NCI-H82 (cell line): ENCODE results near the gene AOPEP.
A peak's percentile ranks its signal among the peaks of the same experiment; 100 is the strongest.
"Not testable (repeated sequence)": the region's sequence is repeated elsewhere in the genome, so short reads cannot be mapped to it uniquely, and the experiment has no call there.

Source experiments
- DNase-seq: peaks from one replicate; lab custom pipeline; 2025; lab: John Stamatoyannopoulos, UW

The AOPEP gene

DNA sequence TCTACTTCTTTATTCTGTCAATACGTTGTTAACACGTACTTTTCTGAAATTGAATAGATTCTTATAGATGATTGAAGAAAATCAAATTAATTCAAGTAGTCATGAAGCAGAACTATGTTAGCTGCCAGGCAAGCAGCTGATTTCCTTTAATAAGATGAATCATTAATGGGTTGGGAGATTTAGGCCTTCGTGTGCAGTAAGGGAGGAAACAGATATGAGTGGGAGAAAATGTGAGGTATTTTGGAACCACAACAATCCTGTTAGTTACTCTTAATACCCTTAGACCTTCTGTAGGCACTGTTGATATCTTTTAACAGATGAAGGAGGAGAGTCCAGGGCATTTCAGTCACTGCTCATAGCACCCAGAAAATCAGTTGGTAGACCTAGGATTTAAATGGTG, 121.0 kb downstream of the AOPEP start:
- DNase-seq: peak; percentile 79

DNA sequence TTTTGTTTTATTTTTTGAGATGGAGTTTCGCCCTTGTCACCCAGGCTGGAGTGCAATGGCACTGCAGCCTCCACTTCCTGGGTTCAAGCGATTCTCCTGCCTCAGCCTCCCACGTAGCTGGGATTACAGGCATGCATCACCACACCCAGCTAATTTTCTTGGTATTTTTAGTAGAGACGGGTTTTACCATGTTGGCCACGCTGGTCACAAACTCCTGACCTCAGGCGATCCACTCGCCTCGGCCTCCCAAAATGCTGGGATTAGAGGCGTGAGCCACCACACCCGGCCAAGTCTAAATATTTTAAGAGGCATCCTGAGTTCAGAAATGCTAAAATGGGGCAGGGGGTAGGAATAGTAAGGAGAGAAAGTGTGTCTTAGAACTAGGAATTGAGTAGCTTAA, 122.3 kb downstream of the AOPEP start:
- not testable (repeated sequence) for DNase-seq

DNA sequence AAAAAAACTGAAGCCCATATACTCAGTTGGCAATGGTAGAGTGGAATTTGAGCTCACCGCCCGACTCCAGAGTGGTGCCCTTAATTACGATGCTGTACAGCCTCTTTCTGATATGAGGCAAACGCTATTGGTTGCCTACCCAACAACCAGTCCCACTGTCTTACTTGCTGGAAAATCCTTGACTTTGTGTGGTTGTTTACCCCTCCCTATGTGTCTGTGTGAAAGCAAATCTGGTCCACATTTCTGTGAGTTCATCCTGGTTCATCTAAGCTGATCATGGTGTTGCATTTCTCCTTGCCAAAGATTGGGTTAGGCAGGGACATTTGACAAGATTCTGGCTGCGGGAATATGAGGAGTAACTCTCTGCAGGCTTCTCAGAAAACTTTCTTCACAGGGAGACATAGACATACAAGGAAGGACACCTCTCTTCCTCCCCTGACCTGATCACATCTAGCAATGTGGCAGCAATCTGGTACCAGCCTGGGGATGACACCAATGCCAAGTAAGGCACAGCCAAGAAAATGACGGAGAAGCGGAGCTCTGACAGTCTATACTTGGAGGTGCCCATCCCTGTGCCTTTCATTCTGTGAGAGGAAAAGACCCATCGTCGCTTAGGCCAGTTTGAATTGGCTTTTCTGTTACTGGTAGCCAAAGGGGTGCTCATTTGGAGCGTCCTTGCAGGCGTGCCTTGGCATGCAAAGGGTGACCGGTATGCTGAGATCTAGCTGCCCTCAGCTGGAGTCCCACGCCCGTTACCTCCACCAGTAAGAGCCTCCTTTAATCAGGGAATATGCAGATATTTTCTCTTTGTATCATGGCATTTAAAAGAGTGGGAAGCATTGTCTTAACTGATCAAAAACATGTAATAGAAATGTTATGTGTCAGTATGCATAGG, 124.3 kb downstream of the AOPEP start:
- DNase-seq: no peak

DNA sequence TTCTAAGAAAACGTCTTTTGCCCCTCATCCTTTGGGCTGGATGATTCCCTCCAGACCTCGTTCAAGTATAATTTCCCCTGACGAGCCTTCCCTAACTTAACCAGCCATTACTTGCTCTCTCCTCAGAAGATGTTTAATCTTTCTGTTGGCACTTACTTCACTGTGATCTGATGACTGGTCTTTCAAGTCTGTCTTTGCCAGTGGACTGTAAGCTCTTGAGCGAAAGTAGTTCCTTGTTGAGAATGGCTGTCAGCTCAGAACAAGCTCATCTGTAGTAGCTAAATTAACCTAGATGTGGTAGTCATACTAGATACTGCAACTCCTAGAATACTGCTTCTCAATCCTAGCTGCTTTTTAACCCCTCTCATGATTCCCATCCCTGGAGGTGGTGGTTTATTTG, 125.0 kb downstream of the AOPEP start:
- no peak for DNase-seq

DNA sequence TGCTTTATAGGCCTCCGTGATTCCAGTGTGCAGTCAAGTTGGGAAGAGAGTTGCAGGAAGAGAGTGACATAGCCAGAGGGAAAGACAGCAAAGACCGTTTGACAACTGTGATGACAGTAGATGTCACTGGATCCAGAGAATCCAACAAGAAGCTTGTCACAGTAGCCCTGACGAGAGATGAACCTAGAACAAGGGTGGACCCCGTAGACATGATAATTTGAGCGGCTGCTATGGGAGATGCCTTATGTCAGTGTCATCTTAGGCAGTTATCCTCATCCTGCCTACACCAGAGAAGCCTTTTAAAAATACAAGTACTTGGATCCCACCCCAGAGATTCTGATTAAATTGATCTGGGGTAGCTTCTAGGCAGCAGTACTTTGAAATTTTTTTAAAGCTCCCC, 125.4 kb downstream of the AOPEP start:
- no peak for DNase-seq

DNA sequence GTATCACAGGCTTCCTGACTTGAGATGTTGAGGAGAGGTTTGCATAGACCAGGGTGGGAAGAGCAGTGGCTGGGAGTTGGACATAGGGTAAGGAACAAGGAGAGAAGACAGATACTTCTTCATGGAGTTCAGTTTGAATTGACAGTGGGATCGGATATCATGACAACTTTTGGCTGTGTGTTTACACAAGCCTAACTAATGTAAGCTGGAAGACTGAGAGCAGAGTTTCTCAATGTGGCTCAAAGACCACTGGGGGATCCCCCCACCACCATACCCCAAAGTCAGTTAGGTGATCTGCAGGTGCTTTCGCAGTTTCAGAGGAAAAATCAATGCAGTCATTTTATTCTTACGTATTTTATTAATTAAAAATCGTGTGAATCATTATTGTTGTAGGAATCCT, 125.9 kb downstream of the AOPEP start:
- no peak for DNase-seq

DNA sequence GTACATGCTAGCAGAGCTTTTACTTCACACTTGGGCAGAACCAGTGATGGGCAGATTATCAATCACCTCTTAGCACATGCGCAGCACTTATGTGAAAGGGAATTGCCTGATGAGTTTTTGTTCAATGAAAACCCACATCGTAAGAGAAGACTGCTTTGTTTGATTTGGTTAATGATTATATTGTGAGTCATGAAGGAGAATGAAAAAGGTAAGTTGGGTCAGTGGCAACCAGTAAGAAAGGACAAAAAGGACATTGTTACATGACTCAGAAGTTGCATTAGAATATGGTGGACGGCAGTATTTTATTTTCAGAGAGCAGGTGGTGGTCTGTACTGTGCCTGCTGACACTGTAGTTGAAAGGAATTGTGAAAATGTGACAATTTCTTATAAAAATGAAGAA, 127.4 kb downstream of the AOPEP start:
- no peak for DNase-seq

DNA sequence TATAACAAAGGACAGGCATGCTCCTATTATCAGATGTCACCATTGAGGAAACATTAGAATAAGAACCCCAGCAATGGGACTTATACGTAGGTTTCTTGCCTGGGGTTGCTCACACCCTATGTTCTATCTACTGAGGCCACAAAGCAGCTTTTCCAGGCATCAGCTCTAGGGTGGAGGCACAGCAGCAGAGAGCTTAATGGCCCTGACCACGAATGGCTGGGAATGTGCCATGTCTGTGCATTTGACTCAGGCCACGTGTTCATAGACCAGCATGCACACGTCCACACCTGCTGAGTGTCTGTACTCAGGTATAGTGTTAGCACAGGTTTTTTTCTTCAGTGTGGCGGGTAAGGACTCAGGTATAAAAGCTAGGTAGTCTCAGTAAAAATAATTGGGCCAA, 129.4 kb downstream of the AOPEP start:
- DNase-seq: no peak

DNA sequence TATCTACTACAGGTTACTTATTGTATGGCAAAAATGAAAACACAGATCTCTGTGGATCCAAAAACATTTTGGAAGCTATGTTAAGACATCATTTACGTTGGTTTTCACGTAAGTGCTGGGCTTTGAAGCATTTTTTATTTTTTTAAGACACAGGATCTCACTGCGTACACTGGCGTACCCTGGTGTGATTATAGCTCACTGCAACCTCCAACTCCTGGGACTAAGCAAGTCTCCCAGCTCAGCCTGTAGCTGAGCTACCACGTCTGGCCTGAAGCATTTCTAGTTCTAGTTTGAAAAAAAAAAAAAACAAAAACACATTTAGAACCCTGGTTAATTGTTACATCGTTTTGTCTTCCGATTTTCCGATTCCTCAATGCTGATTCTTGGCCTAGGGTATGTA, 131.3 kb downstream of the AOPEP start:
- no peak for DNase-seq

DNA sequence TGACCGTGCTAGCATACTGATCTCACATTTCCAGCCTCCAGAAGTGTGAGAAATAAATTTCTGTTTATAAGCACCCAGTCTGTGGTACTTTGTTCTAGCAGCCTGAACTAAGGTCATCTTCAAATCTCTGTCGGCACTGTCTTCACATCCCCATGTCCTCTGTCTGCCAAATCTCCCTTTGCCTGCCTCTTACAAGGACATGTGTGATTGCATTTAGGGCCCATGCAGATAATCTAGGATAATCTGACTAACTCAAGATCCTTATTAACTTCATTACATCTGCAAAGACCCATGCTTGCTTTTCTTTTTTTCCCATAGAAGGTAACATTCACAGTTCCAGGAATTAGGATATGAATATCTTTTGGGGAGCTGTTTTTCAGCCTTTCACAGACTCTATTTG, 132.7 kb downstream of the AOPEP start:
- peak; percentile 84 for DNase-seq

DNA sequence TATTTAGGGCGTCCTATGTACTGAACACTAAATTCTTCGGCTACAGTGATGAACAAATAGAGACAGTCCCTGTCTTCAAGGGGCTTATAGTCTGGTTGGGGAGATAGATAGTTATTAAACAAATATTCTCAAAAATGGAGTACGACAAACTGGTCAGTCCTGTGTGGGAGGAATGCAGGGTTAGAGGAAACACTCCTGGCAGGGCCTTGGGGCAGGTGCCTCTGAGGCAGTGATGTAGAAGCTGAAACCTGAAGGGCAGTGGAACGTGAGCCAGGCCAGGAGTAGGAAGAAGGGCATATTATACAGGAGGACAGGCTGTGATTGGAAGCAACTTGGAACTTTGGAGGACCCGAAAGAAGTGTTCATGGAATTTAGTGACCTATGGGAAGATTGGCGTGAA, 133.4 kb downstream of the AOPEP start:
- no peak for DNase-seq

DNA sequence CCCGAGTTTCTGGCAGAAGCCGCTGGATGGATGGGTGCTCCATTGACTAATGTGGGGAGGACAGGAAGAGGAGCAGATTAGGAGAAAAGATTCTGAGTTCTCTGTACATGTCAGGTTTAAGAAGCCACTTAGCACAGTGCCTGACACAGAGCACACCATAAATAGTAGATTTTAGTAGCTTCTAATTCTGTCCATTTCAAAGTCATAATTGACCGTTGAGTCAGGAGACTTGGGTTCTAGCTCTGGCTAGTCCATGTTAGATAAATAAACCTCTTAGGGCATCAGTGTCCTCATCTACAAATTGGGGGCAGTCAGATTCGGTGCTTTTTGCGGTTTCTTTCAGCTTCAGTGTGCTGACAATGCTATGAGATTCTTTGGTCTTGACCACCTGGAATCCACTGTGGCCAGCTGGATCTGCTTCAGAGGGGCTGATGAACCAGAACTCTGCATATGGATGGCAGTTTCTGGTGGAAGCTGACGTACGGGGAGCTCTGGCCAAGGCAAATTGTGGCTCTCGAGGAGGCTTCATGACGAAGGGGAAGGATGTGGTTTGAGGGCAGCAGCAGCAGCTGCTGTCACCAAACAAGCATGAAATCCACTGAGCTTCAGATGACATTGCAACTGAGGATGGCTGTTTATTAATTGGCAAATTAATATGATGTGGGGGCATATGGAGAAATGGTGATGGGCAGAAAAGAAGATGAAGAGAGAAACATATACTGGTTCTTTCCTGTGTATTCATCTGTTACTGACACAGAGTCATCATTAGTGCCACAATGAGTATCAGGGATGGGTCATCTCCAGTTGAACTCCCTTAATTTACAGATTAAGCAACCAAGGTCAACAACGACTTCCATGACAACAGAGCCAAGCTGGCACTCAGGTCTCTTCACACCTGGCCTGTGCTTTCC, 134.4 kb downstream of the AOPEP start:
- DNase-seq: no peak

DNA sequence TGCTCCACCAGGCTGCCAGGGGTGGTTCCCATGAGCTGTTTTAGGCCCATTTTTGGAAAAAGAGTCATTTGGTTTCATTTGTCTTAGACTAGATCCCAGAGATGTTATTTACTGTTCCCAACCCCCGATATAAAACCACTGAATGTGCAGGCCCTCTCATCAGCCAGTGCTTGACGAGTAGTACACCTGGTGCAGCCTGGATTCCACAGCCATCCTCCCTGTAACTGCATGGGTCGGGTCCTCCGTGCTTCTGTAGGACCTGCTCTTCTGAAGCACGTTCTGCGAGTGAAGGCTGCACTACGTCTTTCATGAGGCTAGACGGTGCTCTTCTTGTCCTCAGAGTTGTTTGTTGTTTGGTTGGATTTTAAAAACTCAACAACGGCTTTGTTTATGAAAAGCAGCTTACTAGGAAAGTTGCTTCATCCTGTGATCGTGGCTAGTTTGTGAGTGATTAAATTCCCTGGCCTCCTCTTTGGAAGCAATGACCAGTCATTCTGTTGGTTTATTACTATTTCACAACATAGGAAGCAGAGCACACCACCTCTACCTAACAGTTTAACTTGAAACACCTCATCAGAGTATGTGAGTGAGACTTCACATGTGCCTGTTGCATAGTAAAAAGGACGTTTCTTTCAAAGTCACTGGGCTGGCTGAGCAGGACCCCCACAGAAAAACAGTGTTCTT, 135.2 kb downstream of the AOPEP start:
- DNase-seq: no peak

DNA sequence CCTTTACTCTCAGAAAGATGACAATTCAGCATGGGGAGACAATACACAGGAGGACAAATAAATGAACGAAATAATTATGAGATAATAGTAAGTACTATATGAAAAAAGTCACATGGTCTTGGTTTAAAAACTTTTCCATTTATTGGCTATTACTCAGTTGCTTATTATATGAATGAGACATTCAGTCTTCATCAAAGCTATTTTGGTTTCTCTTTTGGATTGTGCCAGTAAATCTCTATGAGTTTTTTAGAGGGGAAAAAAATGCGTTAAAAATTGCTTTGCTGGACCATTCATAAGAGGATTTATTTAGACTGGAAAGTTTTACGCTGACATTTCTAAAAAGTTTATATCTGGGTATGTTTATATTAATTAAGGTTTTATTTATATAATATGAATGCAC, 137.7 kb downstream of the AOPEP start:
- no peak for DNase-seq

DNA sequence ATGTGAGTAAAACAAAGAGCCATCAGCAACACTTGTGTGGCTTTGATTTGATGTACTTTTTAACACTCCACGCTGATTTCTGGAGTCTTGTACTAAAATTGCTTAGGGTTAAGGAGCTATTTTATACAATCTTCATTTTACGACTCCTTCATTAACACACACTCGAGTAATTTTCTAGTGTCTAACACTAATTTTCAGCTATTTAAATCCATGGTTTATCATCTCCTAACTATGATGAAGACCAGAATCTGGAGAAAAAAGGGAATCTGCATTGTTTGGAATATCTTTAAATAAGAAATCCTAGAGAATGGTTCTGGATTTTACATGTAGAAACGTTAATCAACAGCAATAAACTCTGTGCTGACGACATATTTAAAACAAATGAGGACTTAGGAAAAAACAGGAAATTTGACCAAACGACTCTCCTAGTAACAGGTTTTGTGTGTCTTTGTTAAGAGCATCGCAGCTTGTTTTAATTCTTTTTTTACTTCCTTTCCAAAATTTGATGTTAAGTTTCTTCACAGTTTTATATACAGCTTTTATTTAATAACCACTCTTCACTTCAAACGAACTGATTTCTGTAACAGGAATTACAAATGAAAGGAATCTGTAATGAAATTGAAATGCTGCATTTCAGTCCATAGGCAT, 138.5 kb downstream of the AOPEP start:
- no peak for DNase-seq

DNA sequence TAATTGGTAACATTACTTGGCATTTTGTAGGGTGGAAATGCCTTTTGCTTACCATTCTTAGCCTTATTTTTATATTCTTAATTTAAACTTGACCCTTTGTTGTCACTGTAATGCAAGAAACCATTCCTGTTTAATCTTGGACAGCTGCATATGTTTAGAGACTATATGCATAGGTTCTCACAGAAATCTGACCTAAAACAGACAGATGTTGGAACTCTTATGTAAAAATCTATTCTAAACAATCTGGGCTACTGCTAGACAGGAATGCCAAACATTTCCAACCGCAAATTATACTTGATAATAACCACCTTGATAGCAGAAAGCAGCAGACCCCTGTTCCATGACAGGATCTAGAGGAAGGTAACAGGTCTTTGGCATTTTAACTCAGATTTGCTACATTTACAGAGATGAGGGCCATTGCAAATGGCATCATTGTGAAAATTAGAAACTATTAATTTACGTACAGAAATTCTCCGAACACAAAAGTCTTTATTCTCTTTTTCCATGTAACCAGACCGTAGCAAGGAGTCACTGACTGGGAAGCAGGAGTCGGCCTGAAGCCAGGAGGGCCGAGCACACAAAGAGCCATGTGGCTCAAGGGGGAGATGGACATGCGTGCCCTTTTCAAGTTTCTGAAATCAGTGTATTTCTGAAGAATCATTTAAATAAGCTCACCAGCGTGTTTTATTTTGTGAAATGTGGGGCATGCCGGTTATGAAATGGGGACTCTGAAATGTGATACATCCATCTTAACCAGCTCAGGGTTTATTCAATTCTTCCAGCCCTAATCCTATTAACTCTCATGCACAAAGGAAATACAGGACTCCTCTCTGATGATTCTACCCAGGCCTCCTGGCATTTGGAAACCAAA, 139.3 kb downstream of the AOPEP start:
- DNase-seq: peak; percentile 88

DNA sequence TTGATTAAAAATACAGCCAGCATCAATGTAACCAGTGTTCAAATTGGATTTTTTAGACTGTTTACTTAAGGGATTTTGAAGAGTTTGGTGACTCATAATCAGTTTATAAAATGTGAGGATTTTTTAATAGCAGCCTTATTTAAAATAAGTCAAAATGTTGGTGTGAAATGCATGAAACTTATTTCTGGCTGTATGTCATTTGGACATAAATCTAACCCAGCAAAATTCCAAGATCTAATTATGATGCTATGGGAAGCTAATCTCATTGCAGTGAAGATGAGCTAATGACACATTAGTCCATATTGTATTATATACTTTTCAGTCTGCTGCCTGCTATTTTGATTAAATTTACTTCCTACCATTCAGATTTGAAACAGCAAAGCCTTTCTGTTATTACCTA, 140.3 kb downstream of the AOPEP start:
- DNase-seq: peak; percentile 84

DNA sequence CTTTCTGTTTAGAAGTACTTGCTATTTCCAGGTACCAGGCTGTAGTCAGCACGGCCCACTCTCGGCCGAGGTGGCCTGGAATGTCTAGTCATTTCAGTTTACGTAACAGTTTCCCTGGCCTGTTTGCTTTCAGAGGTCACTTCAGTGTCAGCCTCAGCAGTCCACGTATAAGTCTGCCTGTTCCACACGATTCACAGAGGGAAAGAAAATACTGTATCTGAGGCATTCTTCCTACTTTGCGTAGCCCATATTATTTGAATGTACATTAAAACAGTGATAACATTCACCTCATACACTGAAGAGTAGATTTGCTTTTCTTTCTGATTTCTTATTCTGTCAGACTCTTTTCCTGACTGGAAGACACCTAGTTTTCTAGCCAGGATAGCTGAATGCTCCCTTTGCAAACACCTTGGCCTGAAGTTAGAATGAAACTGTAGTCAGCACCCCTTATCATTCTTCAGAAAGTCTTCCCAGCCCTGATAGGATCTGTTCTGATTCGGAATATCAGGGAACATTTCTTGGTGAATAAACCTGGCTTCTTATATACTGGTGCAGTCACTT, 140.9 kb downstream of the AOPEP start:
- DNase-seq: peak; percentile 46

DNA sequence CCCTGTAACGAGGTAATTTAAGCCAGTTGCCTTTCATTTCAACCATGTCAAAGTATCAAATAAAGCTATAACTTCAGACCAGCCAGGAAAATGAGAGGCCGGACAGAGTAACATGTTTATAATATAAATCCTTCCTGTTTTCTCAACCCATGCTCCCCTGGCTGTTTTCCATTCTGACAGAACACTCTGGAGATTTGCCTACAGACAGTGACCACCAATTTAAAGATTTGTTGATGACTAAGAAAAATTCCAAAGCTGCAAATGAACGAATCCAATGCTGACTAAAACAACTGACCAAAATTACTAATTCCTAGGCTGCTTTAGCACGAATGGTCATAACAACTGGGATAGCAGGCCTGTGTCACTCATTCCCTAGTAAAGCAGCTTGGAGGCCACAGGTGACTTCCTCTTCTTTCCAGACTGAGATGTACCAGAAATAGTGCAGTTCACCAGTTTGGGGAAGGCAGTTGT, 141.4 kb downstream of the AOPEP start:
- no peak for DNase-seq

DNA sequence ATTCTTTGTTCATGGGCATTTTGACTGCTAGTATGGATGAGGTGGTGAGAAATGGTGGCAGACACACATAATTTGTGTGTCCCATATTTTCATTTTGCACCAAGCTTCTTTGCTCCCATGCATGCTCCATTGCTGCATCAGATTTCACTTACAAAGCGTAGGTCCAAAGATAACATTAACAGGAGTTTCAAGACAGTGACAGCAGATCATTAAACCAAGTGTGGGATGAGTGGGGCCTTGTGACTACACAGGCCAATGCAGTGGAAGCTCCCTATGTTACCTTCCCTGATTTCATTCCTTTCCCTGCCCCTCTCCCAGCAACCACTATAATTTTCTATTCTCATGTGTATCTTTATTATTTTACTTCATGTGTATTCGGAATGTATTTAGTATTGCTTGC, 142.0 kb downstream of the AOPEP start:
- no peak for DNase-seq
